HG02642 (cell line): ENCODE results near the gene MIOS.

Experiments
- ATAC-seq: cut with Tn5 transposase; IDR thresholded peaks from one replicate; pipeline ENCODE4 v1.9.1; 2021; ENCODE audit warnings: mild to moderate bottlenecking; ENCODE audit not compliant: unreplicated experiment, poor library complexity

Gene MIOS

DNA sequence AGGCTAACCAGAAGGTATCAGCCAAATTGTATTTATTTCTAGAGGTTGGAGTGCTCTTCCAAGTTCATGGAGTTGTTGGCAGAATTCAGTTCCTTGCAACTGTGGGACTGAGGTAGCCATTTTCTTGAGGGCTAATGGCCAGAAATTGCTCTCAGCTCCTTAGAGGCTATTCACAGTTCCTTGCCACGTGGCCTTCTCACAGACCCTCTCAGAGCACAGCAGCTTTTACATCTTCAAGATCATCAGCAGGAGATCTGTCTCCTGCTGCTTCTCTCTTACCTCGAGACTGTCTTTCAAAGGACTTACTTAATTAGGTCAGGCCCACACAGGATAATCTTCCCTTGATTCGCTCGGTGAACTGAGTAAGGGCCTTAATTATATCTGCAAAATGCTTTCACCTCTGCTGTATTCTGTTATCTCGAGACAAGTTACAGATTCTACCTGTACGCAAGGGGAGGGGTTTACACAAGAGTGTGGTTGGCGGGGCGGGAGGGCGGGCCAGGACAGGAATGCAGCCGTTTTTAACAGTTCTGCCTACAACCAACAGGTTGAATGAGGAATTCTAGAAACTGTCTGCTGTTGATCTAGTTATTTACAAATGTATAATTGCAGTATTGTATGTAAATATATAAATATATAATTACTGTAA, 15.0 kb downstream of the MIOS start:
- ATAC-seq, result no peak

DNA sequence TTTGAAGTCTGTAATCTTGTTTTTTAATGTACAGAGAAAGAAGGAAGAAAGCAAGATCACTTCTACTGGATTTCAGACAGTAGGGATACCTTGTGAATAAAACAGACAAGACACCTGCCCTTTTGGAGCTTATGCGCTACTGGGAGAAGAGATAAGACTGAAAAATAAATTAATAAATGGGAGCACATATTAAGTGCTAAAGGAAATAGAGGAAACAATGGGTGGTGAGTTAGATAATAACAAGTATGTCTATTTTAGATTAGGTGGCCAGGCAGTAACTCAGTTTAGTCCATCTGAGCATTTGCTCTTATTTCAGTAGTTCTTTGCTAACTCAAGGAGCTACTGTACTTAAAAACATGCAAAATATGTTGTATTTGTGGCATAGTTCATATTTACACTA, 15.9 kb downstream of the MIOS start:
- no peak for ATAC-seq

DNA sequence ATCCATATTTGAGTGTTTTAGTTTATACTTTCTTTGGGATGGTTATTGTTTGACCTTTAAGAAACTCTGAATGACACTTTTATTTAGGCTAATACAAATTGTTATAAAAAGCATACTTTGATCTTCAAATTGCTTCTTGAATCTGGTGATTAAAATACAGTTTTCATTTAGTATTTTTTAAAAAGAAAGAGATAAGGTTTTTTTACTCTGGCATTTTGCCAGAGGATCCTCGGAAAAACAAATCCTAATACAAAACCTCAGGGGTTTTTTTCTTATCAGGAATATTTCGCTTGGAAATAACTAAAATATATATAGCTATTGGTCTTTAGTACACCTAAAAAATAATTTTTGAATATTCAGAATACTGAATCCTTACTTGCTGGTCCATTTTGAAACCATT, 17.0 kb downstream of the MIOS start:
- ATAC-seq, result no peak

DNA sequence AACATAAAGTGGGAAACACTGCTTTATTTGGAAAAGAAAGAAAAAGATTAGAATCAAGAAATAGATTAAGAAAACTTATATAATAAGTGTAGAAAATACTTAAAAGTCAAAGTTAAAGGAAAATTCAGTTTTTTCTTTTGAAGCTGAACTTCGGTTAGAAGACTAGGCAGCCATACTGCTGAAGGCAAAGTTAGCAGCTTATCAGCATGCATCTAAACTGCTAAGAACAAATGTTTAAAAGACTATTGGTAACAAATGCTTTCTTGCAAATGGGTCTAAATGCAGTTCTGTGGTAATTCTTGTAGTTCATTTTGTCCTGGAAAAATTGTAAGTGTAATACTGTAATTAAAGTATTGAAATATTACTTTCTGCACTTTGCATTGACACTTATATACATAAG, 18.0 kb downstream of the MIOS start:
- ATAC-seq, result no peak

DNA sequence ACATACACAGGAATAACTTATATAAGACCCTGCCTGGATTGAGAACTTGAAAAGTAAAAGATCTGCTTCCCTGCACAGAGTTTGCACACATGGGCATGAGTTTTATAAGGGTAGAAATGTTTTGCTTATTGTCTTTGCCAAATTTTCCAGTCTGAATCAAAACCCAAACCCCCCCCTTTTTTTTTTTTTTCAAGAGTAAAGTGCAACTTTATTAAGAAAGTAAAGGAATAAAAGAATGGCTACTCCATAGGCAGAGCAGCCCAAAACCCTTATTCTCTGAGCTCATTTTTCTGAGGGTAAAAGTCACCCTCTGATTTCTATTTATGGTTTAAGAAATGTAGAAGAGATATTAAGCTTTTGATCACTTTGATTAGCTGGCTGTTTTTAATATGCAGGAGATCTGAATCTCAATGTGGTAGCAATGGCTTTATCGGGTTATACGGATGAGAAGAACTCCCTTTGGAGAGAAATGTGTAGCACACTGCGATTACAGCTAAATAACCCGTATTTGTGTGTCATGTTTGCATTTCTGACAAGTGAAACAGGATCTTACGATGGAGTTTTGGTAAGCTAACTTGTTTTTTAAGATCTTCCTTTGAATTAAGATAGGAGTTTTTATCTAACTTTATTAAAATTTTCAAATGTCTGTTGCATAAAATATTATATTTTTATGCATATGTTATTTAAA, 18.7 kb downstream of the MIOS start:
- no peak for ATAC-seq

DNA sequence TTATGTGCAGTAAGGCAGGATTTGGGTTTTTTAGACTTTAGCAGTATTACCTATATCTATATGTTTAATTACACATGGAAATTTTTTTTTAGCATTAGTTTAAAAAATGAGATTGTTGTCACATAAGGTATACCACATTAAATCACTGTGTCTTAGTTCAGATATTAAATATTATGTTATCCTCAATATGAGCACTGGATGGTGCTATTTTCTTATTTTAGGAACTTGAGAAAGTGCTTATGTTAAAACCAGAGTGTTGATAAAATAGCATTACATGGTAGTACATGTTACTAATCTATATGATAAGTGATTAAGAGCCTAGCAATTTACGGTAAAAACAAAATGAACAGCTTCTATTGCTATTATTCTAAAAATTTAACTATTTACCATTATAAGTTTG, 28.8 kb downstream of the MIOS start:
- ATAC-seq, result no peak

DNA sequence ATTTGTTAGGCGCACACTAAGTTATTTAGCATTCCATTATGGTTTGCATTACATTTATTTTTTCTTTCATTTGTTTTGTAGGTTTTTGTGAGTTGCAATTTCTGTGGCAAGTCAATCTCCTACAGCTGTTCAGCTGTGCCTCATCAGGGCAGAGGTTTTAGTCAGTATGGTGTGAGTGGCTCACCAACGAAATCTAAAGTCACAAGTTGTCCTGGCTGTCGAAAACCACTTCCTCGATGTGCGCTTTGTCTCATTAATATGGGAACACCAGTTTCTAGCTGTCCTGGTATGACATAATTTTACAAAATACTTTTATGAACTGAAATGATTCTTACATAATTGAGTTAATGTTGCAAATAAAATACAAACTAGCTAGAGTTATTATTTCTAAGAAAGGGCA, 29.5 kb downstream of the MIOS start:
- ATAC-seq, result no peak

DNA sequence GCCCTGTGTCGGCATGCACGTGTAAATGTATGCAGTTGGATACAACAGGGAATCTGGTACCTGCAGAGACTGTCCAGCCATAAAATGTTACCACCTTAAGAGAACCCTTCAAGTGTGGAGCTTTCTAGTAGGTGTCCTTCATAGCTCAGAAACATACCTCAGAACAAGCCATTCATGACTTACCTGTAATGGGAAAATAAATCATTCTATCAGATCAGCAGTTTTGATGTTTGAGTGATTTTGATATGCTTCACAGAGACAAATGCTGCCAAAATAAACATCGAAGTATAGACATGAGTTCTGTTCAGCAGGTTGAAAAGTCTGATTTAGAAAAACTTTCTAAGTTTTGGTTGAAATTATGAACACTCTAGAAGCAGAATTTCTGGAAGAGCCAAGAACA, 40.3 kb downstream of the MIOS start:
- no peak for ATAC-seq

DNA sequence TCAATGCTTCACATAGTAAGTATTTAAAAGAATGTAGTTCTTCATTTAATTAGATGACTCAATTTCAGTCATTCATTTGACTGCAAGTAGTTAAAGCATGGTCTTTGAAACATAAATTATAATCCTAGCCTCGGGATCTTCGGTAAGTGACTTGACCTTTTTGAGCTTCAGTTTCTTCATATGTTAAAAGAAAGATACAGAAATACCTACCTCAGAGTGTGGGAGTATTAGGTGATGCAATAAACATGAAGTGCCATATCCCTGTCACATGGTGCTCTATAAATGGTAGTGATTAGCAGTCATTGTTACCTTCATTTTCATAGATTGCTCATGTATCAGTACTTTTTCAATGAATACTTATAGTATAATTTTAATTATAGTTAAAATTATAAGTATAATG, 42.6 kb downstream of the MIOS start:
- no peak for ATAC-seq

DNA sequence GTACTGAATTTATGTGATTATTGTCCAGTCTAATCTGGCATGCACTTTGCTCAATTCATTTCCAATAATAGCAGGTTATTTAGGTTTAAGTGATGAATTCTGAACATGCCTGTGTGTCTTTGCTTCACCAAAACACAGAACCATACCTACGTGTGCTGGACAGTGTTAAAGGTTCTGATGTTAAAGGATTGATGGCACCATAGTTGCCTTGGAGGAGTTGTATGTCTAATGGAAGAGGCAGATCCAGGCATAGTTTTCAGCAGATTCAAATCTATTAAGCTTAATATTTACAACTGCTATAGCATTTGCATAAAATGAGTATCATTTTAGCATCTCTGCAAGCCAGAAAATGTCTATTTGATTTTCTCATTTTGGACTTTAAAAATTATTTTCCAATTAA, 45.8 kb downstream of the MIOS start:
- ATAC-seq, result no peak

DNA sequence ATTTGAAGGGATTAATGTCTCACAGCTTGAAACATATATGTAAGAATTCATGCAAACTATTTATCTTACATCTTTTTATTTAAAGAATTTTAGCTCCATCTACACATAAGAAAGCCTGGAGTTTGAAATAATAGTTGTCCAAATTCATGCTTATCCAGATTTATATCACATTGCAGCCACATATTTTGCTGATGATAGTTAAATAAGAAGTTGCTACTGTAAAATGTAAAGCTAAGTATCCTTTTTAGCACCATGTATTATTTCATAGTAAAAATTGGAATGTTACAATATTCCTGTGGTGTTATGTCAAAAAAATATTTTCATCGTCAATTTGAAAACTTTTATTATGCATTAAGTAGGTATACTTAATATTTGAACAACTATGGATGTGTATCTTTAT, 46.5 kb downstream of the MIOS start:
- no peak for ATAC-seq

DNA sequence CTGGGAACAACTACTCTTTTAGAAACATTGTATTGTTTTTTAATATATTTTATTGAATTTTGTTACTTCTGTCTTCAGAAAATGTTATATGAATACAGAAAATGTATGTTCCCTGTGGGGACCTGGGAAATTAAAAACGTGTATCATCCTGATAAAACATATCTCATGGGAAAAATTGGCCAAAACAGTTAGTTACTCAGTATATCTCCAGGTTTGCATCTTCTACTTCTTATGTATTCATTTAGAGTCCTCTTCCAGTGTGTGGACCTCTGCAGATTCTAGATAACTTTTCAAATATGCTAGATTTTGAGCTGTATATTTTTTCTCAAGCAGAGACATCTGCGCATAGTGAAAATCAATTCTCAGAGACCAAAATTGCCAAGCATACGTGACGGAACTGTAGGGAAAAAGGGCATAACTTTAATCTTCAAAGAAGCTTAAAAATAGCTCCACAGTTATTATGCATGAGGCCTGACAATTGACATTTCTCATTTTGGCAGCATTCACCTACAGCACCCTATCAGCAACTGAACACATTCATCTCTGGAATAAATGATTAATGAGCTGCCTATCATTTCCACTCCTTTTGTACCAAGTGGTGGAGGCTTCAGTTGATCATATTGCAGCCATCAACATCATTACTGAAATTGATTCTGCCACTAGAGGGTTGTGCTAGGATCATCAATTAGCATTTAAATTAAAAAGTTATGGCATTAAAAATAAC, 47.5 kb downstream of the MIOS start:
- ATAC-seq, result no peak

DNA sequence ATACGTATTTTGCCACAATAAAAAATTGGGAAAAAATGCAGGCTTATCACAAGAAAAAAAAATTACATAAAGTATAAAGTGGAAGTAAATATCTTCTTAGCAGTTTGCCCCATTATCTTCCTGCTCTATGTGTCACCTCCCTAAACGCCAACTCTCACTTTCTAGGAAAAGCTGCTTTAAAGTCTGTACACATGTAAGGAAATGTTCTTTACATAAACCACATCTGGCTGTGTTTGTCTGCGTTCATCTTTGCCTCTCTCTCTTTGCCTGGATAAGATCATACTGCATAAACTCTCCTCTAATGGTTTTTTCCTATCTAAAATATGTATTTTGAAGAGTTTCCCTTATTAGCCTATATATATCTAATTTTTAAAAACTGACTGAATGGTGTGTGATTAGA, 50.9 kb downstream of the MIOS start:
- ATAC-seq, result no peak

DNA sequence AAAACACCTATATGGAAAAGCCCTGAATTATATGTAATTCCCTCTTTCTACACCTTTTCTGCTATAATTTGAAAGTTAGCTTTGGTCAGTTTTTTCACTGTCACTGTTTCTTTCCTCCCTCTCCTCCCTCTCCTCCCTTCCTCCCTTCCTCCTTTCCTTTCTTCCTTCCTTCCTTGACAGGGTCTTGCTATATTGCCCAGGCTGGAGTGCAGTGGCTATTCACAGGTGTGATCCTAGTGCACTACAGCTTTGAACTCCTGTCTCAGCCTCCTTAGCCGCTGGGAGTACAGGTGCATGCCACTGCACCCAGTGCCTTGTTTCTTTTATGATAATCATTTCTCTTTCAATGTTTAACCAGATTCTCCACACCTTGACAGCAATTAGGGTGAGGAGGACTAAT, 51.7 kb downstream of the MIOS start:
- no peak for ATAC-seq

DNA sequence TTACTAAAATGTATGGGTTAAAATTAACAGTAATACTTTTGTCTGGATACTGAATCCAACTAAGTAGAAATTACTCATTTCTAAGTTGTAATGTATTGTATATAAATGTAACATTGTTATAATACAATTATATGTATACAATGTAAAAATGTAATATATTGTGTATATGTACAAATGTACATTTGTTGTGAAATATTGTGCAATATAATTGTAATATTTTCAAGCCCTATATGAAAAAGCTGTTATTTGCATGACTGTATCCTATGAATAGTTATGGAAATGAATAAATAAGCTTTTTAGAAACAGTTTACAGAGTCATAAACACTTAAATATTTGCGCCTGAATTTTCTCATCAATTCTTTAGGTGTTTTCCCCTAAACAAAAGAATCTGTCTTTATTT, 53.6 kb downstream of the MIOS start:
- ATAC-seq, result no peak

DNA sequence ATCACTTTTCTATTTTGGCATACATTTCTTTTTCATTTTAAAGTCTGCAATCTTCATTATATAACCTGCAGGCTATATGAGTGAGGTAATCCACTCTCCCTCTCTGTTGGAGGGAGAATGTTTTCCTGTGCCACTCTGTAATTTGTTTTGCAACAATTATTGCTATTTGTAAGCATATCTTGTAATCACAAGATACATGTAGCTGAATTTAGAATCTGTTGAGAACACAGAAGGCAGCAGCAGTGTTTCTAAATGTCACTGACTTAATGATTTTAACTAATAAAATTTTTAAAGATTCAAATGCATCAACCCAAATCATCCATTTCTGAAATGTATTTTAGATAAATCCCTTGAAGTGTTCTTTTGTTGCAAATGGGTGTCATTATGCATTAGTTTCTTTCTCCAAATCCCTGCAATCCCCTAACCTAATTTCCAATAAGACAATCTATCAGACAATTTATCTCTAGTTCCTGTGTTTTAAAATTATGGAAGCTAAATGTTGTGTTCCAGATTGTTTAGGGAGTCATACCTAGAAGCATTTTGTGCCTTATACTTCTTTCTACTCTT, 54.0 kb downstream of the MIOS start:
- no peak for ATAC-seq

DNA sequence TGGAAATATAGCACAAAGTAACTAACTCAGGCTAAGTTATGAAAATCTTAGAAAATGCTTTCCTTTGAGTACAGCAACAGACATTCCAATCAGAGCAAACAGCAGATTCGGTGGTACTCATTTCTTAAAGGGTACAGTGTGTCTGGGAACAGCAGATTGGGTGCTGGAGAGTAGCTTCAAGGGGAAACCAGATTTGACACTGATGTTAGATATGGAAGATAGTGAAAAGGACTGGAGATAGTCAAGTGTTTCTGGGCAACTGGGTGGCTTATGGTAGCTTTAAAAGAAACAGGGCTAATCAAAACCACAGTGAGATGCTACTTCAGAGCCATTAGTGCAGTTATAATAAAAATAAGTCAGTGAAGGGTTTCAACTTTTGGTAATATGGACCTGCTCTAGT, 61.8 kb downstream of the MIOS start:
- ATAC-seq, result no peak

DNA sequence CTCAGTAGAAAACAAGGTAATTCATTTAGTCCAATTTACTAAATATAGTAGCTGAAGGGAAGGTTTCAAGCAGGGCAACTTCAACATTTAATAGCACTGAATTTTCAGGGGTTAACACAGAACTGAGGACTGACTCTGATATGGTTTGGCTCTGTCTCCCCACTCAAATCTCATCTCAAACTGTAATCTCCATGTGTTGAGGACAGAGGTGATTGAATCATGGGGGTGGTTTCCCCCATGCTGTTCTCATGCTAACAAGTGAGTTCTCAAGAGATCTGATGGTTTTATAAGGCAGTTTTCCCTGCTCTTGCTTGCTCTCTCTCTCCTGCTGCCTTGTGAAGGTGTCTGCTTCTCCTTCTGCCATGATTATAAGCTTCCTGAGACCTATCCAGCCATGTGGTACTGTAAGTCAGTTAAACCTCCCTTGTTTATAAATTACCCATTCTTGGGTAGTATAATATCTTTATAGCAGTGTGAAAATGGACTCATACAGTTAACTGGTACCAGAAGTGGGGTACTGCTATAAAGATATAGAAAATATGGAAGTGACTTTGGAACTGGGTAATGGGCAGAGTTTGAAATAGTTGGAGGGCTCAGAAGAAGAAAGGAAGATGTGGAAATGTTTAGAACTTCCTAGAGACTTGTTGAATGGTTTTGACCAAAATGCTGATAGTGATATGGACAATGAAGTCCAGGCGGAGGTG, 64.1 kb downstream of the MIOS start:
- ATAC-seq, result no peak

DNA sequence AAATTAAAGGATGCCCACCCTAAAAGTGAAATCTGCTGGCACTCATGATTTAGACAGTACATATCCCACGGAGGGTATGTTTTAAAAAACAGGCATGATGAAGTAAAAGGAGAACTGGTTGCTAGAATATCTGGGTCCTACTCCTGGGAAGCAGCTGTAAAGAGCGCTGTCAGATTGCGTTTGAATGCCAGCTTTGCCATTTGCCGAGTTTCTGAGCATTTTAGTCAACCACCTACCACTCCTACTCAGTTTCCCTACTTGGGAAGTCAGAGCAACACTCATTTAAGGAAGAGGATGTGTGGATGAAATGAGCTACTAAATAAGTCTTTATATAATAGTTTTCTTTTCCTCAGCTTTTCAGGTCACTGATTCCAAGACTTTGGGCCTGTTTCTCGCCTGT, 72.7 kb downstream of the MIOS start:
- no peak for ATAC-seq

DNA sequence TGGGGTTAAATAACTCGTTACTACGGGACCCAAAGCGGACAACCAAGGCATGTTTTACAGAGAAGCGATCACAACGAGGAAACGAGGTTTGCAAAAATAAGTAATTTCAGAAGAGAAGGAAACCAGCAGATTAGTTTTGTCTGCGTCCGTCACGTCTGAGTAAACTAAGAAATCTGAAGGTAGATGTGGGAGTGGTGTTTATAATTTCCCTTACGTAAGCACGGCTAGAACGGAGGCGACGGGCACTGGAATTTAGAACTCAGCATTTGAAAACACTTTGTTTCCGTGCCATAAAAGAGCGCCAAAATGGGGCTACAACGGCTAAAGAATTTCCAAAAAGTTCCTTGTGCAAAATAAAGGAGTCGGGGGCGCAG, 73.2 kb downstream of the MIOS start:
- peak; percentile 4 for ATAC-seq
